GM12801 (cell line): ENCODE data around the gene LIPC.

Source experiments
- CTCF ChIP-seq: IDR thresholded peaks from one replicate; pipeline ENCODE4 v1.5.1; 2011; ENCODE audit warnings: control low read depth; ENCODE audit not compliant: insufficient read length; ENCODE audit errors: extremely low read depth

LIPC gene

GRCh38 chr15:58467722-58468423, 36.1 kb downstream of the LIPC start:
- TF ChIP-seq CTCF = no peak

- no peak for TF ChIP-seq CTCF
Observed at GRCh38 chr15:58469432-58470353, 37.9 kb downstream of the LIPC start.

- no peak for TF ChIP-seq CTCF
Observed at GRCh38 chr15:58471348-58471747, 39.6 kb downstream of the LIPC start.

GRCh38 chr15:58472221-58472620, 40.4 kb downstream of the LIPC start:
- TF ChIP-seq CTCF = no peak

- TF ChIP-seq CTCF = no peak
Observed at GRCh38 chr15:58472821-58473581, 41.2 kb downstream of the LIPC start.

- TF ChIP-seq CTCF = no peak
Observed at GRCh38 chr15:58473724-58474123, 41.9 kb downstream of the LIPC start.
